Activated CD8-positive, alpha-beta memory T cell treated with anti-CD3 and anti-CD28 coated beads for 48 hours (primary cell): ENCODE measurements around the gene LRRC3B.

ENCODE experiments used
- DNase-seq, 3 experiments: peaks; one replicate each; pipeline ENCODE4 v3.0.0-alpha.2; 2020; ENCODE audit warnings: low read depth in 2 of 3, low spot score in 2 of 3

The LRRC3B gene

GRCh38 chr3:26630669-26631389 lies 8.3 kb downstream of the LRRC3B start:
- no peak for DNase-seq

GRCh38 chr3:26631390-26631738 lies 8.8 kb downstream of the LRRC3B start:
- DNase-seq, result no peak

GRCh38 chr3:26634601-26635000 lies 12.0 kb downstream of the LRRC3B start:
- DNase-seq, result no peak

GRCh38 chr3:26636096-26636727 lies 13.6 kb downstream of the LRRC3B start:
- no peak for DNase-seq

GRCh38 chr3:26637698-26638097 lies 15.1 kb downstream of the LRRC3B start:
- DNase-seq, result no peak

- no peak for DNase-seq
Observed at GRCh38 chr3:26638113-26638512, 15.5 kb downstream of the LRRC3B start.

GRCh38 chr3:26639339-26639738 lies 16.8 kb downstream of the LRRC3B start:
- DNase-seq, result no peak

GRCh38 chr3:26647078-26647477 lies 24.5 kb downstream of the LRRC3B start:
- no peak for DNase-seq

- DNase-seq, result no peak
Observed at GRCh38 chr3:26648461-26648860, 25.9 kb downstream of the LRRC3B start.

- no peak for DNase-seq
Observed at GRCh38 chr3:26652164-26652563, 29.6 kb downstream of the LRRC3B start.

GRCh38 chr3:26653811-26654425 lies 31.3 kb downstream of the LRRC3B start:
- DNase-seq, result no peak

GRCh38 chr3:26655231-26655630 lies 32.7 kb downstream of the LRRC3B start:
- DNase-seq, result no peak

GRCh38 chr3:26657348-26657976 lies 34.9 kb downstream of the LRRC3B start:
- no peak for DNase-seq

GRCh38 chr3:26668171-26668570 lies 45.6 kb downstream of the LRRC3B start:
- no peak for DNase-seq

GRCh38 chr3:26668696-26669095 lies 46.1 kb downstream of the LRRC3B start:
- DNase-seq, result no peak

GRCh38 chr3:26675336-26675735 lies 52.8 kb downstream of the LRRC3B start:
- no peak for DNase-seq

GRCh38 chr3:26681632-26682031 lies 59.1 kb downstream of the LRRC3B start:
- no peak for DNase-seq

GRCh38 chr3:26682406-26682805 lies 59.8 kb downstream of the LRRC3B start:
- no peak for DNase-seq

- DNase-seq, result no peak
Observed at GRCh38 chr3:26683902-26684301, 61.3 kb downstream of the LRRC3B start.

- no peak for DNase-seq
Observed at GRCh38 chr3:26687466-26687865, 64.9 kb downstream of the LRRC3B start.

- DNase-seq, result no peak
Observed at GRCh38 chr3:26699553-26699952, 77.0 kb downstream of the LRRC3B start.

GRCh38 chr3:26703519-26703918 lies 80.9 kb downstream of the LRRC3B start:
- no peak for DNase-seq
